ENCODE results near the gene LPAR2.

DNA sequence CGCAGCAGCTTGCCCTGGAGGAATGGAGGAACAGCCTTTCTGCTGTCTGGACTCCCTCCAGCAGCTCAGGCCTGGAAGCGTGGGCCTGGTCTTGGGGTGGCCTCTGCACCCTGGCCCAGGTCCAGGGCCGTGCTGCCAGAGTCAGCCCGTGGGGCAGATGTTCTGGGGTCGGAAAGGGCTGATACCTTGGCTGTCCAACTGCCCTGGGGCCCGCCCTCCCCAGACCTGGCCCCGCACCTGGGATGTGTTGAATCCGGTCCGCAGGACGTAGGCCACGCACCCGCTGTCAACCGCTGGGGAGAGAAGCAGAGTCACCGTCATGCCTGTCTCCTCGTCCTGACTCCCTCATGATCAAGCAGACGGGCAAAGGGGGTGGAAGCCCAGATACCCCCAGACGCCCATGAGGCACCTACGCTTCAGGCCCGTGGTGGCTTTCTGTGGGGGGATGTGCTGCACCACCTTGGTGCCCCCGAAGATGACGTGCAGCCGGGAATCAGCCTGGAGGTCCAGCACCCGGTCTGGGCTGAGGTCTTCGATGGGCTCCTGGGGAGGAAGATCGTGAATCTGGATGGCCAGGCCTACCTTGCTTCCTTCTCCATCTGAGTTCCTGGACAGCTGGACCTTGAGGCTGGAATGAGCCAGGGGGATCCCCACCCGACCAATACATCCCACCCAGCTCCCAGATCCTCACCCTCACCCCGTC is 27.8 kb upstream of the LPAR2 start:
- TF ChIP-seq, protein P1, sequence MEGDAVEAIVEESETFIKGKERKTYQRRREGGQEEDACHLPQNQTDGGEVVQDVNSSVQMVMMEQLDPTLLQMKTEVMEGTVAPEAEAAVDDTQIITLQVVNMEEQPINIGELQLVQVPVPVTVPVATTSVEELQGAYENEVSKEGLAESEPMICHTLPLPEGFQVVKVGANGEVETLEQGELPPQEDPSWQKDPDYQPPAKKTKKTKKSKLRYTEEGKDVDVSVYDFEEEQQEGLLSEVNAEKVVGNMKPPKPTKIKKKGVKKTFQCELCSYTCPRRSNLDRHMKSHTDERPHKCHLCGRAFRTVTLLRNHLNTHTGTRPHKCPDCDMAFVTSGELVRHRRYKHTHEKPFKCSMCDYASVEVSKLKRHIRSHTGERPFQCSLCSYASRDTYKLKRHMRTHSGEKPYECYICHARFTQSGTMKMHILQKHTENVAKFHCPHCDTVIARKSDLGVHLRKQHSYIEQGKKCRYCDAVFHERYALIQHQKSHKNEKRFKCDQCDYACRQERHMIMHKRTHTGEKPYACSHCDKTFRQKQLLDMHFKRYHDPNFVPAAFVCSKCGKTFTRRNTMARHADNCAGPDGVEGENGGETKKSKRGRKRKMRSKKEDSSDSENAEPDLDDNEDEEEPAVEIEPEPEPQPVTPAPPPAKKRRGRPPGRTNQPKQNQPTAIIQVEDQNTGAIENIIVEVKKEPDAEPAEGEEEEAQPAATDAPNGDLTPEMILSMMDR (IDR thresholded peaks at IDR 0.05): no peak
- no peak for TF ChIP-seq POLR2A (IDR thresholded peaks at IDR 0.05)
